ENCODE measurements around the gene ARID5B.
A peak's percentile ranks its signal among the peaks of the same experiment; 100 is the strongest.
"Not testable (repeated sequence)": the region's sequence is repeated elsewhere in the genome, so short reads cannot be mapped to it uniquely, and the experiment has no call there.

ARID5B gene

GRCh38 chr10:61965703-61966395 lies 64.3 kb downstream of the ARID5B start:
- DNase-seq: no peak

GRCh38 chr10:61967298-61967697 lies 65.8 kb downstream of the ARID5B start:
- DNase-seq: no peak

DNA sequence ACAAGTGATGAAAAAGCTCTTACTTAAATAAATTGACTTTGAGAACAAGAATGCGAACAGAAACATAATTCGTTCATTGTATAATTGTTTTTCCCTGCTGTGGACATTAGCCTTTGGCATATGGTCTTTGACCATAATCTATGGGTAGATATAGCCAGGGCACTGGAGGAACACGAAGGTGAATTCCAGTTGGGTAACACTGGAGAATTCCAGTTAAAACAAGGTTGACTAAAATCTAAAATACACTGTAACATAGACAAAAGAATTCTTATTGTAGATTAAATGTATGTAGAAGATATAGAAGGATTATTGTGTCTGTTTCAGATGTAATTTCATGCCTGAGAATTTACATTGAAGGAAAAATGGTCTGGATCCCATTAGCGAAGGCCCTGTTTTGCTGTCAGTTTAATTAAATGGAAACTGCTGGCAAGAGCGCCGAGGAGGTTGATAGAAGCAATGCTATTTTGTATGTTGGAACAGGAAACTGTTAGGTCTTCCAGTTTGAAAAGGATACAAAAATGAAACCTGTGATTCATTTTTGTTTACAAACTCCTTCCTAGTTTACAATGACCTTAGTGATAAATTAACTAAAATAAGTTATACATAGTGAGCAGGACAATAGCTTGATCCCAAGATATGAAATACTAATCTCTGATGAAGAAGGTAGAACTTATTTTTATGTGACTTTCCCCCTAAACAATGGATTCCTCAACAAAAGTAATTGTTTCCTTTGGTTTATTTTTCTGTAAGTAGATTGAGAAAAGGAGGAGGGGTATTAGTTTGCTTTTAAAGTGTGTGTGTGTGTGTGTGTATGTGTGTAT lies 68.9 kb downstream of the ARID5B start:
- DNase-seq: peak; percentile 49

DNA sequence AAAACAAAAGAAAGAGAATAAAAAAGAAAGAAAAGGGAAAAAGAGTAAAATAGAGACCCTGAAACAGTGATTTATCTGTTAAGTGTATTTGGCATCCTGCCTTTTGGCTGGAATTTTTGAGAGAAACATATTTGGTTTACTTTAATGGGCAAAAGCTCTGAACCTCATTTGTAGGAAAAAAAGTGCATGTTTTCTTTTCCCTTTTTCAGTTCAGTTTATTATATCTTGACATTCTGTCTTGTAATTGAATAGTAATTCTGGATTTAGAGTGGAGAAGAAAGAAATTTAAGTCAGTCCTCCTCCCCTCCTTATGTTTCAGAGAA lies 69.5 kb downstream of the ARID5B start:
- DNase-seq: no peak

GRCh38 chr10:61973169-61973568 lies 71.7 kb downstream of the ARID5B start:
- no peak for DNase-seq

DNA sequence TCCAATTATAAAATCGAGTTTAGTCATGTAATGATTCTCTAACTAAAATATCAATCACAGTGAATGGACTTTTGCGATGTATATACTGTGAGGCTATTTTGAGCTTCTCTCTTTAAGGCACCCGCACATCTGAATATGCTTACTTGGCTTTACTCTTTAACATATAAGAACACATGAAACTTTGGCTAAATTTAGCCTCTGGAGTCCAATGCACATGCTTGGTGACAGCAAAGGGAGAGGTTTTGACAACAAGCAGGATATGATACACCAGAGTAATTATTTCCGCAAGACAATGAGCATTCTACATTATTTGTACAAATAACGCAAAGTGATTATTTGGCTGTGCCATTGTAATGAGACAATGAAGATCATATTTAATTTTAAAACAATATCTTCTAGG lies 72.4 kb downstream of the ARID5B start:
- DNase-seq: no peak

DNA sequence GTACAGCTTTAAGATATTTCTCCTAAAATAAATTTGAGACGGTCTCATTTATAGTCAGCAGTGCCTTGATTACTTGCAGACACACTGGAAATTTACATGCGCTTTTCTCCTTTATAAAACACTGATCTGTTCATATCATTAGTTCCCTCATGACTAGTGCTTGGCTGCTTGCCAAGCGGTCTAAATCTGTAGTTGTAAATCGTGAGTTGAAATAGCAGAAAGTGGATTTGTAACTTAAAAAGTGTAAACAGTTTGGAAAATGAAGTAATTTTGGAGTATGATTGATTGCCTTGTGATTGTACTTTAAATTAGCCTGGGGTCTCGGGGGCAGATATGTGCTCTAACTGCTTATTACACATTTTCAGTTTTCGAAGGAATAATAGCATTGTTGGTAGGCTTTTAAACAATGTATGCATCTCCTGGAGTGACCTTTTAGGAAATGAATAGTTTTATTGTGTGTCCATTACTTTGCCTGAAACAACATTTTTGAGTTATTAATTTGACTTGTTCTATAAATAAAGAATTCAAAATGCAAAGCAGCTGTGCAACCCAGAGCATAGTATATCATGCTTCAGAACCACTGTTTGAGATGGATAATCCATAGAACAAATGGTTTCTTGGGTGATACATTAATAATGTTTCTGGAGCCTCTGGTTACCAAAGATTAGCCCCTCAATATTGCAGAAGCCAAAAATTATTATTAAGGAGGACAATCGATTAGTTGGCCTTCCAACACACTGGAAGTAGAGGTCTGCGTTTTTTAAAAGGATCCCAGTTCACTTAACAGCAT lies 73.3 kb downstream of the ARID5B start:
- peak; percentile 82 for DNase-seq

DNA sequence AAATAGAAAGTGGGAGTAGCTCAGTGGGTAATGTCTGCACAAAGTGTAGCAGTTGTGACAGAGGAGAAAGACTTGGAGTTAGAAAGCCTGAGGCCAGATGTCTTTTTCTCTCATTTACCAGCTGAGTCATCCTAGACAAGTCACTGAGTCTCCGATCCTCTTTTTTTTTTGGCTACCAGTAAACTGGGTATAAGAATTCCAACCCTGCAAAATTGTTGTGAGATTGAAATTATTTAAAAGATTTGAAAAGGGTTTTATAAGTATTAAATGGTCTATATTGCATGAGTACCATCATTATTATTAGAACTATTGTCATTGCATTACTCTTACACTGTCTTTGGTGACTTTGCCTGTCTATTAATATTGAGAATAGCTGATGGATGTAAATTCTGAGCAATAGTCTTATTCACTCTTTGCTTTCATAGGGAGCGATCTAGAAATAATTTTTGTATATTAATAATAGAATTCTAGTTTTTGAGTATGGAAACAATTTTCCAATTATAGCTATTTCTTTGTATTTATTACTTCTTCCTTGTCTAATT lies 74.0 kb downstream of the ARID5B start:
- DNase-seq: no peak

- not testable (repeated sequence) for DNase-seq
Measured at GRCh38 chr10:61976951-61977721, 75.6 kb downstream of the ARID5B start.

DNA sequence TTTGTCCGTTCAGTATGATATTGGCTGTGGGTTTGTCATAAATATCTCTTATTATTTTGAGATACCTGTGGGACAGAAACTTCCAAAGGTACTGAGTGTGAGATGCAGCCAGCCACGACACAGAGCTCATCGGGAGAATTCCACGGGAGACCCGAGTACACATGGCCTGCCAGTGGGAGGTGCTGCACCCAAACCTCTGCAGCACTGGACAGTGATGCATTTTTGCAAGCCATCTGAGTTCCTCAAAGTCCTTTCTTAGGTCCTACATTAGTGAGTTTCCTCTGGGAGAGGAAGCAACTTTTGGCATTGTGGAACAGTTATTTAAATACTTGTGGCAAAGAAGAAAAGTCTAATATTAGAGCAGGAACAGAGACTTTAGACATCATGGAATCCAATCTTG lies 77.5 kb downstream of the ARID5B start:
- no peak for DNase-seq

GRCh38 chr10:61981460-61981859 lies 80.0 kb downstream of the ARID5B start:
- DNase-seq: no peak

DNA sequence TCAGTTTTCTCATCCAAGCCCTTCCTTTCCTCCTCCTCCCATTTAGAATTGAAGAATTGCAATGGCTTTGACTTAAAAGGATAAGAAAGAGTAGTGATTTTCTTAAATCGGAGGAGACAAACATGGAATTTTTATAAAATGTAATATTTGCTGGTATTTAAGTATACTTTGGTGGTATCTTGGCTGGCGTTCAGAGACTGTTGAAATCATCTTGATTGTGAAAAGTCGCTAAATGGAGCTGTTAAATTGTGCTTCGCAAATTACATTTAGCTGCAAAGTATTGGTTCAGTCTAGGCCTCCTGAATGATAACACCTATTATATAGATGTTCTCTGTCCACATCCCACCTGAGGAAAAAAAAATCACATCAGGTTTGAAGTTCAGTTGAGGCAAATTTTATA lies 81.8 kb downstream of the ARID5B start:
- DNase-seq: no peak

DNA sequence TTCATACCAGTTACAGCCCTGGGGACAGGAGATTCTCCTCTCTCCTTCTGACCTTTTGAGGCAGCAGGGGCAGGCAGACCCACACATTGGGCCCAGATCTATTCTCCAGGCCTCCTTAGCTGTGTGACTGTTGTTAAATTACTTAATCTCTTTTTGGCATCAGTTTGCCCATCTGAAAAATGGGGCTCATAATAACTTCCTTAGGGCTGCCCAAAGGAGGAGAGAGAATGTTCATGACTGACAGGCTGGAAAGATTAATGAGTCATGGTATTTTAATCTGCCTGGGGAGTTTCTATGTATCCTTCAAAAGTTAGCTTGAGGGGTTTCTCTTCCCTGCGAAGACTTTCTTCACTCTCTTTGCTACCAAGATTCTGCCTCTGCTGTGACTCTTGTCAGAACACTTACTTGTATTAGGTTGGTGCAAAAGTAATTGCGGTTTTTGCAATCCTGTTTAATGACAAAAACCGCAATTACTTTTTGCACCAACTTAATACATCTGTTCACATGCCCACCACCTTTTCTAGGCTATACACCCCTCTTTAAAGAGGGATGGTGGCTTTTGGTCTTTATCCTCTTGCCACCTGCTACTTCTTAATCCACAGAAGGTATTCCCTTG lies 83.4 kb downstream of the ARID5B start:
- DNase-seq: no peak

DNA sequence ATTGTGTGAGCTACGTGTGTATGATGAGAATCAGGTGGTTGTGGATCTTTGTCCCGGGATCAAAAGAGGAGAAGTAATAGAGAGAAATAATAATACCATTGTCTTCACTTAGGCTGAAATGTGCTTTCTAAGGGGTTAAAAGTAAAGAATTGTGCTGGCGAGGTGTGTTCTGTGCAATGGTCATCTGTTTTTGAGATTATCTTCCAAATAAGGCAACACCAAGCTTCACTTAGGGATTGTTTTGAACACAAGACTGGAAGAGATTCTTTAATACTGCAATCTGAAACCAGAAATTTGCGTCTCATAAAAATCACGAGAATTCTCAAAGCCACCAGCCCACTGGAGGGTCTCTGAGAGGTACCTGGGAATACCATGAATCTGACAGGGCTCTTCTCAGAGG lies 84.2 kb downstream of the ARID5B start:
- no peak for DNase-seq

- no peak for DNase-seq
Measured at GRCh38 chr10:61986382-61986781, 84.9 kb downstream of the ARID5B start.

DNA sequence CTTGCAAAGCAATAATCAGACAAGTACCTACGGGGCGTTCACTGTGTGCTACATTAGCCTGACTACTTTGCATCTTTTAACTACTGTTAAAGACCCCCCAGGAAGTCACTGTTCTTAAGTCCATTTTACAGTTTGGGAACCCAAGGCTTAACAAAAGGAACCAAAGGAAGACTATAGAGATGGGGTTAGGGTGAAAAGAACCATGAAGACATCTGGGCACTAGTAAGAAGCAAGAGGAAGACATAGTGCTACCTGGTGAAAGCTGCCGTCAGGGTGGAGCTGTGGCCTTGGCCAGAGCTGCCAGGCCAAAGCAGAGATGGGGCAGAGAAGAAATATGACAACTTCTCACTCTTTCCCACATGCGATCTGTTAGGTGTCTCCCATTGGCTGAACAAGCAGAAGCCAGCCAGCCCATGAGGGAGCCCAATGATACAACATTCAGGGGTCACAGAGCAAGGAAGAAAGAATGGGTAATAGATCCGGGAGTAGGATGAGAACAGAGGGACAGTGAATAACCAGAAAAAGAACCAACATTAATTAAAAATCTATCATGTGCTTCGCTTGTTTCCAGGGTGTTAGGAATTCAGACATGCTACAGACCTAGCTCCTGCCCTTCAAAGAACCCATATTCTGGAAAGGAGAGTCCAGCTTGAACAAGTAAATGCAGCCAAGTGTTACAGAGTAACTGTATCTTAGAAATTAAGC lies 85.4 kb downstream of the ARID5B start:
- no peak for DNase-seq

DNA sequence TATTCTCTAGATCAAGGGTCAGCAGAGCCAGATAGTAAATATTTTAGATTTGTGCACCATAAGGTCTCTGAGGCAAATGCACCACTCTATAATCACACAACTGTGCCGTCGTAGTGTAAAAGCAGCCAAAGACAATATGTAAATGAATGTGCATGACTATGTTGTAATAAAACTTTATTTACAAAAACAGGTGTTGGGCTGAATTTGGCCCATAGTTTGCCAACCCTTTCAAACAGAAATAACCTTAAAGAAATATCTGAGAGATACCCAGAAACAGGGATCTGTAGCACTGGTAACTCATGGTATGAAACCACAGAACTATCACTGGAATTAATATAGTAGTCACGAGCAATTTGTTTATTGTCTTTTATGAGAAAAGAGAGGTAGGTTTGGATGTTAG lies 86.0 kb downstream of the ARID5B start:
- no peak for DNase-seq

DNA sequence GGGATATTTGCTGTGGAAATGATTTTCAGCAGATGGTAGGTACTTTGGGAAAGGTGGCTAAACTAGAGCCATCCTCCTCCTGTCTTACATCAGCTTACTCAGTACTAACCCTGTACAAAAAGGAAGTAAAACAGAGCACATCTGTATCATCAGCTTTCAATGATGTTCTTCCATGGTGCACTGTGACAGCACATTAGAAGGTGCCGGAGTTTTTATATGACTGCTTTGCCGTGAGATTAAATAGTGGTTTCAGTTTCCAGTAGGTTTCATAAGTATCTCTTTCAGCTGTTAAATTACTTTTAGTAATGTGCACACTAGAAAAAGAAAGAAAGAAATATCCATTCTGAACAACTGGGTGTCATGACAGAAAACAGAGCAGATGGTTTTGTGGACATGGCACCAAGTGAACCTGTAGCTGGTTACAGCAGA lies 86.5 kb downstream of the ARID5B start:
- no peak for DNase-seq

- DNase-seq: no peak
Measured at GRCh38 chr10:61989995-61990760, 88.7 kb downstream of the ARID5B start.

DNA sequence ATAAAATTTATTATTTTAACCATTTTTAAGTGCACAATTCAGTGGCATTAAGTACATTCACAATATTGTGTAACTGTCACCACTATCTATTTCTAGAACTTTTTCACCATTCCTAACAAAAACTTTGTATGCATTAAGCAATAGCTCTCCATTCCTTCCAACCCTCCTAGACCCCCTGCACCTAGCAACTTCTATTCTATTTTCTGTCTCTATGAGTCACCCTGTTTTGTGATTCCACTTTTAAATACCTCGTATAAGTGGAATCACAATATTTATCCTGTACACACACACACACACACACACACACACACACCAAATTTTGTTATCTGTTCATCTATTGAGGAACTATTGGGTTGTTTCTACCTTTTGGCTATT lies 89.2 kb downstream of the ARID5B start:
- no peak for DNase-seq

GRCh38 chr10:61991166-61991565 lies 89.7 kb downstream of the ARID5B start:
- no peak for DNase-seq

All from femur (tissue), 1 donor.